ENCODE measurements around the gene RBMS2.

RBMS2 gene

DNA sequence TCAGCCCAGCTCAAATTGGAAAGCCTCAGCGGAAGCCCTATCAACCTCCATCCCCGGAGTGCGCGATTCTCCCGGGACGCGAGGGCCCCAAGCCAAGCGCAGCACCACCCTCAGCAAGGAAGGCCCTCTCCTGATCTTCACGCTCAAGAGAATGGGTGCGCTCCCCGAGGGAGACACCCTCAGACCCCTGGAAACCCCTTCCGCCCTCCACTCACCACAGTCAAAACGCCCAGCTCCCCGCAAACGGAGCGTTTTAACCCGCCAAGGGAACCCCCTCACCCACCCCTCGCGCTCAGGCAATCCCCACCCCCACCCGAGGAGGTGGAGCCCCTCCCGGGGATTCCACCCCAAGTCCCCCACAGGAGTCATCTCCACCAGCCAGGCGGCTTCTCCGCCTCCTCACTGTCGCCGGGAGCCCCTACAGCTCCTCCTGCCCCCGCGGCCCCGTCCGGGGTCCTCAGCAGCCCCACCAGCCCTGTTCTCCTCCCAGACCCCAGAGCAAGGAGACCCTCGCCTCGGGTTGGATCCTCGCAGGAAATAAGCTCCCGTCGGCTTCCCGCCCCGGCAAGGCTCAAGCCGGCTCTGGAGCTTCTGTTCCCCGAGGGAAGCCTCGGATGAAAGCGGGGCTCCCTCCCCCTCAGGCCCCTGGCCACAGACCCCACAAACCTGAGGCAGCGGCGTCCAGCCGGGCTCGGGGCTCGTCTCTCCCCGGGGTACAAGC is 108.0 kb downstream of the RBMS2 start:
- H3K27ac Mint-ChIP-seq = peak overlapping the region; percentile 95 to 99

DNA sequence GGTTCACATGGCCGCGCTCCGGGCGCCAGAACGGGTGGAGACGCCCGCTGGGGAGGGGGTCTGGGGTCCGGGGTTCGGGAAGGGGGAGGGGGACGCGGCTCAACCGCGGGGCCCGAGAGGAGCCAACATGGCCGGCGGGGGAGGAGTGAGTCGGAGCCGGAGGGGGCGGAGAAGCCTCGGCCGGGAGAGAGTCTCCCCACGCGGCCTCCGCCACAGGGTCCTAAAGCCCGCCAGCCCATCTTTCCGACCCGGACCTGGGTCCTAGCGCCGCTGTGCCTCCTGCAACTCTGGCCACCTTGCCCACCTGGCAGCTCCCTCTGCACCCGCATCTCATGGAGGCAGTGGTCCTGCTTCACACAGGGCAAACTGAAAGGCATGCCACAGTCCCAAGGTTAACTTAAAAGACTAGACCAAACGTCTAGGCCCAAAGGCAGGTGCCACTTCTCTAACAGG is 108.6 kb downstream of the RBMS2 start, which contains the start of gene BAZ2A:
Gene BAZ2A (minus strand): TSS at position 147 of the 453 bp plus-strand sequence. CDS start 12,796 bp downstream, outside the sequence.
- peak; percentile 81 for ATAC-seq

More for the DNA sequence above, 108.0 kb downstream of the RBMS2 start:
- DNase-seq (peak; percentile 25 to 75), ATAC-seq (peak; percentile 56)
- H3K4me3 Mint-ChIP-seq = peak overlapping the region; percentile 92 to 94
- no peaks in the 10 kb centered on the region for H3K9me3 Mint-ChIP-seq
- H3K27me3 Mint-ChIP-seq = no peaks in the 10 kb centered on the region
- peaks cover 81% of the 10 kb centered on the region for H3K4me1 Mint-ChIP-seq

DNA sequence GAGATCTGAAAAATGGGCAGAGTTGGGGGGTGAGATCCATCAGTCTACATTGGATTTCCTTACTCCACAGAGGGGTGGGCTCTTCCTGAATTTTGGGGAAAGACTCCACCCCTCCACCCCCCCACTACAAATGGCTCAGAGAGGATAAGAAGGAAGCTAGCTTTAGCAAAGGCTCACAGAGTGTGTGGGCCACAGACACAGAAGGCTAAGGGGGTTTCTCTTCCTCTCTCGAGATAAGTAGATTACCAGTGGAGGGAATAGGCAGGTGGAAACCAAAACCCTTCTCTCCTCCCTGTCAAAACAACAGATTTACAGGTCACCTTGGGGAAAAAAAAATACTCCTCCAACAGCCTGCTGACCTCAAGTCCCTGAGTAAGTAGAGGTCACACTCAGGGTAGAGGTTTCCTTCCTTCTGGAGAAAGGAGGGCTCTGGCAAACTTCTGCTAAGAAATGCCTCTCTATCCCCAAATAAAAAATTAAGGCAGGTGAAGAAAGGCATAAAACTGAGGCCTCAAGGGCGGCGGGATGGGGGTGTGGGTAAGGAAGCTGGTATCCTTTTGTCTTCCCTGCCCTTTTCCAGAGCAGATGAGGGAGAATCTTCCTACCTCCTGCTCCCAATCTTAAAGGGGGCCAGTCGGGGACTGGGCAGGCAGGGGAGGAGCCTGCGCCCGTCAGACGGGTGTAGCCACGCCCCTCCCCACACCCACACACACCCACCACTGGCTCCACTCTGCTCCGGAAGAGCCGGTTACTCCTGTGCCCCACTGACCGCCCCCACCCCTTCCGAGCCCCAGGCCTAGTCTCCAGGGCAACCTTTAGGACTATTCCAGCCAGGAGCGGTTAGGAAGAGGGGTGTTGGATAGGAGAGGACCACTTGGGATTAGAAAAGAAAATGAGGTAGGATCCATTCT is 110.4 kb downstream of the RBMS2 start:
- no peaks in the 10 kb centered on the region for H3K9me3 Mint-ChIP-seq
- H3K27ac Mint-ChIP-seq = peak overlapping the region in 1 of 2 donors; percentile 75
- DNase-seq (peak; percentile 47 to 60), ATAC-seq (no peak)
- H3K27me3 Mint-ChIP-seq = no peaks in the 10 kb centered on the region
- peak overlapping the region; percentile 92 to 94 for H3K4me3 Mint-ChIP-seq
- H3K4me1 Mint-ChIP-seq = peaks cover 70% of the 10 kb centered on the region

More for the DNA sequence above, 108.6 kb downstream of the RBMS2 start, which contains the start of gene BAZ2A:
- H3K4me3 Mint-ChIP-seq = peak within 1 kb of the TSS; percentile 92 to 94
- H3K27me3 Mint-ChIP-seq = no peaks in the 10 kb centered on the region
- H3K4me1 Mint-ChIP-seq = peaks cover 79% of the 10 kb centered on the region
- no peaks in the 10 kb centered on the region for H3K9me3 Mint-ChIP-seq
- peak; percentile 82 to 90 for DNase-seq
- peak within 1 kb of the TSS; percentile 95 to 99 for H3K27ac Mint-ChIP-seq

- Mint-ChIP-seq H3K9me3 (no peaks in the 10 kb centered on the region), H3K27me3 (no peaks in the 10 kb centered on the region), H3K4me1 (peaks cover 70% of the 10 kb centered on the region), H3K4me3 (peak overlapping the region; percentile 92 to 94), H3K27ac (peak overlapping the region in 1 of 2 donors; percentile 36)
- ATAC-seq (no peak), DNase-seq (no peak)
These were observed 111.3 kb downstream of the RBMS2 start for GRCh38 chr12:56632701-56633467.

DNA sequence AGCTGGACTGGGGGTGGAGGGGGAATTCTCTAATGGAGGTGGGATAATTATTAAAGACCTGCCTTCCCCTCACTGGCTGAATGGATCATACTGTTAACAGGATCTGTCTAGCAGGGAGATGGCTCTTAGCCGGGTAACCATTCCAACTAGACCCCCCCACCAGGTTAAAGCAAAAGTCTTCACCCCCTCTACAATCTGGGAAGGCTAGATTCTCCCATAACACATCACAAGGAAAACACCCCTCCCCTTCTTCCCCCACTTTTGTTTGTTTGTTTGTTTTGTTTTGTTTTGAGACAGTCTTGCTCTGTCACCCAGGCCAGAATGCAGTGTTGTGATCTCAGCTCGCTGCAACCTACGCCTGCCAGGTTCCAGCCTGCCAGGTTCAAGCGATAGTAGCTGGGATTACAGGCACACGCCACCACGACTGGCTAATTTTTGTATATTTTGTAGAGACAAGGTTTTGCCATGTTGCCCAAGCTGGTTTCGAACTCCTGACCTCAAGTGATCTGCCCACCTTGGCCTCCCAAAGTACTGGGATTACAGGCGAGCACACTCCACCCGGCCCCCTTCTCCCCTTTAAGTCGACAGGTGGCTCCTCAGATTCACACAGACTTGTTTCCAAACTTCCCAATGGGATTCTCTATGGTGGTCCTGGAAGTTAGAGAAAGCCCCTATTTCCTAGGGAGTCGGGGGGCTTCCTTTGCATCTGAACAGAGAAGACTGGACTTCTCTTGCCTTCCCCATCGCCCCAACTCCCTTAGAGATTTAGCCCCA is 112.0 kb downstream of the RBMS2 start:
- no peak for ATAC-seq
- H3K4me3 Mint-ChIP-seq = peak overlapping the region; percentile 92 to 94
- no peak for DNase-seq

GRCh38 chr12:56634242-56634836 is 112.7 kb downstream of the RBMS2 start:
- Mint-ChIP-seq H3K9me3 (no peaks in the 10 kb centered on the region), H3K27ac (peak overlapping the region; percentile 74 to 93), H3K4me3 (peak overlapping the region; percentile 92 to 94), H3K27me3 (no peaks in the 10 kb centered on the region), H3K4me1 (peaks cover 68% of the 10 kb centered on the region)
- no peak for ATAC-seq
- DNase-seq = peak in 1 of 2 donors; percentile 45

More for the DNA sequence above, 112.0 kb downstream of the RBMS2 start:
- Mint-ChIP-seq H3K27me3 (no peaks in the 10 kb centered on the region), H3K4me1 (peaks cover 70% of the 10 kb centered on the region), H3K9me3 (no peaks in the 10 kb centered on the region), H3K27ac (peak overlapping the region in 1 of 2 donors; percentile 93)

- no peaks in the 10 kb centered on the region for H3K9me3 Mint-ChIP-seq
- peak overlapping the region; percentile 91 to 93 for H3K27ac Mint-ChIP-seq
- H3K27me3 Mint-ChIP-seq = no peaks in the 10 kb centered on the region
- DNase-seq (peak; percentile 75 to 77), ATAC-seq (peak; percentile 47)
- peak overlapping the region; percentile 92 to 94 for H3K4me3 Mint-ChIP-seq
- H3K4me1 Mint-ChIP-seq = peaks cover 73% of the 10 kb centered on the region
These were observed 113.5 kb downstream of the RBMS2 start for GRCh38 chr12:56634837-56635791.

DNA sequence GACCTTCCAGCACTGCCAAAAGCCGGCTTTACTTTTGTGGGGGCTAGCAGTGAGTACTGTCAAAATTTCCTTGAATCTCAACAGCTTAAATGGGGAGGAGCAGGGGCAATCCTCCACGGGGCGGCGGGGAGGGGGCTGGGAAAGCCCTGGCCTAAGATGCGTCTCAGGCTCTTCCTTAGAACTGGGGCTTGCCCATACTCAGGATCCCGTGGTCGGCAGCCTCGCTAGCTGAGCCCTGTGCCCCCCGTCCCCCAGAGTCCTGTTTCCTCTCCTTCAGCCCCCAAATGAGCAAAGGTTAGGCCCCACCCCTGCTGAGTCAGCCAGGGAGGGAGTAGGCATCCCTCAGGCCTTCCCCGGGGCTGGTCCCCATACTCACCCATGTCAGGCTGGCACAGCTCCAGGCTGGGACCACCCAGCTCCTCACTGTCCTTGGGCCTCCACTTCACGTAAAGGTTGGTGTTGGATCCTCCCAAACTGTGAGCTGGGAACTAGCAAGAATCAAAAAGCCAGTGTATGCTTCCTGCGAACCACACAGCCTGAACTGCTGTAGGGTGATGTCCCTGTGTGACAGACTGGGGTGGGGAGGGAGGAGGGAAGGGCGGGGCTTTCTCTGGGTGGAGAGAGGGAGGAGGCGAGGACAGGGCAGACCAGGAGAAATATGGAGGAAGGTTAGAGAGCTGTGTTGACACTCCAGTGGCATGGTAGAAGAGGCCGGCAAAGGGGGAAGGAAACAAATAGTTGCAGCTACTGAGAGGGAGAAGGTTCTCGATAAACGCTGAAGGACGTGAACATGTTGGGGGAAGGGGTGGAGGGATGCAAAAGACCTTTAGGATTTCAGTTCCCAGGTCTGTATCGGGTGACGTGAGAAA is 114.4 kb downstream of the RBMS2 start:
- Mint-ChIP-seq H3K4me3 (peak overlapping the region; percentile 92 to 94), H3K27me3 (no peaks in the 10 kb centered on the region), H3K27ac (peak overlapping the region; percentile 91 to 92), H3K4me1 (peaks cover 70% of the 10 kb centered on the region), H3K9me3 (no peaks in the 10 kb centered on the region)
- DNase-seq = peak; percentile 82 to 83
- peak; percentile 83 for ATAC-seq

DNA sequence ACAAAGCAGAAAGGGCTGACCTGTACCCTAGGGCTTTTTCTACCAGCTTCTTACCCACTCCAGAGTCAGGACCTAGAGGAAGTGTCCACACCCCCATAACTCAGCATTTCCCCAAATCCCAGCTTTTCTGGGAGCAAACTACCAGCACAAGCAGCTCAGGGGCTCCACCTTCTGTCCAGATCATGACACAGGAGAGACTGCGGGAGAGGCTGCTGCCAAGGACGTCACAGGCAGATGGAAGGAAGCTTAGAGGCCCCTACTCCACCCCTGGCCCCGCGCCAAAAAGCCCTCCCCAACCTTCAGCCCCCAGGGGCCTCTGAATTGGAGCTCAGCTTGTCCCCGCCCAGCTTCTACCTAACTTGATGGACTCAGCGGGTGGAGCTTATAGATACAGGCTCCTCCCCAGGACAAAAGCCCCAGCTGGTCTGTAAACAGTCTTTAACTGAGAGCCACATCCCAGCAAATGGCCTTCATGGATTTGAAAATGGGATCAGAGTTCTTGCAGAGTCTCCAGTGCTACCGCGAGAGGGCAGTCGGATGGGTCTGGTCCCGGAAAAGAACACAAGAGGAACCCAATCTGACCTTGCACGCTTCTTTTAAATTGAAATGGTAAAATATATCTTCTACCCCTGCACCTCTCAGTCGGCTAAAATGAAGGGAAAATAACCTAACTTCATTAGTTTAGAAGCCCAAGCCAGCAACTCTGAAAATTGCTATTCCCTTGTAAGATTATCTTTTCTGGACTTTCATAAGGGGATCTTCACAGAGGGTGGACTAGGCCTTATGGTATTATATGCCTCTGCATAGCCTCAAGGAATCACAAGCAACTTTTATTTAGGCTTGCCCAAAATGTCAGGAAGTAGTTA is 115.3 kb downstream of the RBMS2 start:
- Mint-ChIP-seq H3K27me3 (no peaks in the 10 kb centered on the region), H3K9me3 (no peaks in the 10 kb centered on the region), H3K4me3 (peak overlapping the region; percentile 92 to 94), H3K27ac (peak overlapping the region; percentile 91 to 92), H3K4me1 (peaks cover 67% of the 10 kb centered on the region)
- ATAC-seq = peak; percentile 80
- DNase-seq = peak; percentile 97 to 98

GRCh38 chr12:56637621-56638020 is 116.0 kb downstream of the RBMS2 start:
- ATAC-seq = no peak
- Mint-ChIP-seq H3K4me3 (peak overlapping the region in 1 of 2 donors; percentile 18), H3K4me1 (peaks cover 67% of the 10 kb centered on the region), H3K27ac (no peak overlapping the region), H3K27me3 (no peaks in the 10 kb centered on the region), H3K9me3 (no peaks in the 10 kb centered on the region)
- no peak for DNase-seq

DNA sequence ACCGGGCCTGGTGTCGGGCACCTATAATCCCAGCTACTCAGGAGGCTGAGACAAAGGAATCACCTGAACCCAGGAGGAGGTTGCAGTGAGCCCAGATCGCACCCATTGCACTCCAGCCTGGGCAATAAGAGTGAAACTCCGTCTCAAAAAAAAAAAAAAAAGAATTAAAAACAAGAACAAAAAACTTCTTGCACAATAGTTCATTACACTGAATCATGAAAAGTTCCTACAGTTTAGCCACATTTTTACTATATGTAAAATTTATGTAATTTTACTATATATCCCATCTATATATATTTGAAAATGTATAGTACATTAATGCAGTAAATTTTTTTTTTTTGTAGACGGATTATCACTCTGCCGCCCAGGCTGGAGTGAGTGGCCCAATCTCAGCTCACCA is 119.6 kb downstream of the RBMS2 start:
- H3K27me3 Mint-ChIP-seq = no peaks in the 10 kb centered on the region
- peaks cover 67% of the 10 kb centered on the region for H3K4me1 Mint-ChIP-seq
- no peaks in the 10 kb centered on the region for H3K9me3 Mint-ChIP-seq
- no peak overlapping the region for H3K27ac Mint-ChIP-seq
- ATAC-seq (no peak), DNase-seq (no peak)
- no peak overlapping the region for H3K4me3 Mint-ChIP-seq

DNA sequence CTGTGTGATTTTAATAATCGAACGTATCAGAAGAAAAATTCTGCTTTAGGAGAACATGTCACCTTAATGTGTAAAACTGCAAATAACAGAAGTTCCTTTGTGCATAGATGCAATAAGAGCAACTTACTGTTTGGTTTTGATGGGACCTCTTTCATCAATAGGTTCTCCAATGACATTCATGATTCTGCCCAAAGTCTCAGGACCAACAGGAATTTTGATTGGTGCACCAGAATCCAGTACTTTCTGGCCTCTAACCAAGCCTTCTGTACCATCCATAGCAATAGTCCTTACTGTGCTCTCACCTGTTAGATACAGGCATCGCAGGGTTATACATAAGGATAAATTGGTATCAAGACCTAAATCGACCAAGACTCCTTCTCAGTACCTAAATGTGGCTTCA is 123.0 kb downstream of the RBMS2 start:
- ATAC-seq (no peak), DNase-seq (no peak)
- Mint-ChIP-seq H3K9me3 (no peaks in the 10 kb centered on the region), H3K27me3 (no peaks in the 10 kb centered on the region), H3K4me1 (peaks cover 50% of the 10 kb centered on the region), H3K27ac (peak overlapping the region; percentile 99), H3K4me3 (peak overlapping the region; percentile 94 to 96)
